Keratinocyte (primary cell): ENCODE measurements around the gene MON1A. TPM values are rescaled to one million over a fixed set of nuclear protein-coding genes. Genes with fewer than 3 reads are reported as not detected.

Source experiments
- DNase-seq: peaks from one replicate; pipeline ENCODE4 v3.0.0-alpha.2; 2011; ENCODE audit warnings: low read depth, missing footprints, low spot score
- FAIRE-seq: peaks from 2 replicates; lab custom pipeline; 2011; peaks lifted over from hg19 to GRCh38; lab: Jason Lieb, UNC
- H2AFZ ChIP-seq: 2 replicates; pipeline ENCODE4 v1.6.0; 2012; ENCODE audit warnings: low read length, control low read depth, inconsistent platforms; ENCODE audit not compliant: control insufficient read depth
- H3K27ac ChIP-seq: 2 replicates; pipeline ENCODE4 v1.5.1; 2011; ENCODE audit warnings: low read length; ENCODE audit not compliant: control insufficient read depth, insufficient read depth
- H3K27me3 ChIP-seq: 3 replicates; pipeline ENCODE4 v1.6.0; 2011; ENCODE audit warnings: low read length; ENCODE audit not compliant: control insufficient read depth, insufficient read depth; ENCODE audit errors: extremely low read depth
- H3K36me3 ChIP-seq, 2 experiments: 2 replicates in 1 of 2; 3 replicates in 1 of 2; pipeline ENCODE4 v1.5.1; 2011; ENCODE audit warnings: low read length in 2 of 2, mild to moderate bottlenecking in 1 of 2; ENCODE audit not compliant: control insufficient read depth in 2 of 2, insufficient read depth in 2 of 2; ENCODE audit errors: extremely low read depth in 1 of 2
- H3K4me1 ChIP-seq: 3 replicates; pipeline ENCODE4 v1.5.1; 2011; ENCODE audit warnings: low read length; ENCODE audit not compliant: control insufficient read depth, insufficient read depth; ENCODE audit errors: extremely low read depth
- H3K4me2 ChIP-seq: 3 replicates; pipeline ENCODE4 v1.6.0; 2011; ENCODE audit warnings: low read depth, low read length; ENCODE audit not compliant: control insufficient read depth, insufficient read depth; ENCODE audit errors: extremely low read depth
- H3K4me3 ChIP-seq, 3 experiments: fragments of 200-600 bp in 1 of 3; sonication (generic) in 1 of 3; 2 replicates in 2 of 3; 3 replicates in 1 of 3; pipeline ENCODE4 v1.5.1; 2011 to 2016; ENCODE audit warnings: low read length in 3 of 3, mild to moderate bottlenecking in 3 of 3, control low read depth in 2 of 3, inconsistent platforms in 1 of 3, low read depth in 1 of 3, mixed read lengths in 1 of 3, mixed run types in 1 of 3, moderate library complexity in 1 of 3; ENCODE audit not compliant: control insufficient read depth in 2 of 3, insufficient read depth in 2 of 3; ENCODE audit errors: extremely low read depth in 1 of 3
- H3K79me2 ChIP-seq: 2 replicates; pipeline ENCODE4 v1.6.0; 2012; ENCODE audit warnings: low read length; ENCODE audit not compliant: control insufficient read depth, insufficient read depth
- H3K9ac ChIP-seq: 3 replicates; pipeline ENCODE4 v1.6.0; 2011; ENCODE audit warnings: low read length; ENCODE audit not compliant: control insufficient read depth, insufficient read depth; ENCODE audit errors: extremely low read depth
- H3K9me1 ChIP-seq: 3 replicates; pipeline ENCODE4 v1.6.0; 2011; ENCODE audit warnings: low read length; ENCODE audit not compliant: control insufficient read depth, insufficient read depth; ENCODE audit errors: extremely low read depth
- H3K9me3 ChIP-seq: 2 replicates; pipeline ENCODE4 v1.5.1; 2012; ENCODE audit warnings: low read depth, low read length; ENCODE audit not compliant: control insufficient read depth
- H4K20me1 ChIP-seq: 3 replicates; pipeline ENCODE4 v1.6.0; 2011; ENCODE audit warnings: low read length; ENCODE audit not compliant: control insufficient read depth, insufficient read depth; ENCODE audit errors: extremely low read depth
- CTCF ChIP-seq, 3 experiments: IDR thresholded peaks in 1 of 3; conservative IDR thresholded peaks in 1 of 3; optimal IDR thresholded peaks in 1 of 3; 2 replicates in 2 of 3; 3 replicates in 1 of 3; pipeline versions ENCODE3 to v1.5.1; 2011; ENCODE audit warnings: low read length in 3 of 3, mild to moderate bottlenecking in 3 of 3, moderate library complexity in 2 of 3, control low read depth in 1 of 3, inconsistent platforms in 1 of 3; ENCODE audit not compliant: insufficient read depth in 2 of 3; ENCODE audit errors: extremely low read depth in 1 of 3
- EZH2 ChIP-seq: IDR thresholded peaks from one replicate; pipeline ENCODE4 v1.6.1; 2012; ENCODE audit warnings: inconsistent platforms, mild to moderate bottlenecking, low read length, moderate library complexity
- dilution Hi-C: fragments of 300-500 bp; cut with MboI; formaldehyde crosslinking; loops from one replicate; pipeline ENCODE4 v1.7.0; 2020; ENCODE audit warnings: low sequenced_read_pairs; ENCODE audit not compliant: extremely low pct_ligation_motif_present
- polyA plus RNA-seq, 5 experiments: library from polyadenylated mRNA; depleted of rRNA in 3 of 5; stranded (reverse) in 3 of 5; stranded (forward) in 1 of 5; unstranded in 1 of 5; fragments of >200 nt; gene quantifications; 1 replicate in 1 of 5; 2 replicates in 3 of 5; 3 replicates in 1 of 5; pipeline versions ENCODE4 v1.2.1 to v1.2.3, GENCODE V29; 2011 to 2012; ENCODE audit warnings: missing spikeins in 2 of 5, low read depth in 1 of 5, low replicate concordance in 1 of 5

Gene MON1A
- polyA plus RNA-seq, 1 donor (not counting 4 experiments of a cell fraction or from before 2014, with no cell fraction given): 10.7 TPM

- Histone ChIP-seq H3K9me1 (no peaks in the 10 kb centered on the region), H4K20me1 (peaks cover 6% of the 10 kb centered on the region), H2AFZ (no peak overlapping the region), H3K4me2 (no peak overlapping the region), H3K79me2 (peaks cover 86% of the 10 kb centered on the region), H3K4me3 (no peak overlapping the region), H3K36me3 (no peaks in the 10 kb centered on the region), H3K27ac (no peak overlapping the region), H3K9ac (no peak overlapping the region), H3K27me3 (no peaks in the 10 kb centered on the region), H3K9me3 (no peaks in the 10 kb centered on the region), H3K4me1 (no peaks in the 10 kb centered on the region)
- dilution Hi-C loops: loop anchor here (25.0 kb wide), 1 partner anchor 93 kb away; the partner anchor contains the start of genes CAMKV and TRAIP
- no peak for FAIRE-seq
- DNase-seq: no peak
- TF ChIP-seq CTCF (optimal IDR thresholded peaks at IDR 0.05 in 1 of 3, IDR thresholded peaks at IDR 0.05 in 1 of 3, conservative IDR thresholded peaks at IDR 0.05 in 1 of 3; ENCODE audit: extremely low read depth in 1 of 3, insufficient read depth in 2 of 3, low read length in 3 of 3) (no peak), EZH2 (no peak)
Observed at GRCh38 chr3:49955636-49956035, 26.0 kb upstream of the MON1A start.

GRCh38 chr3:49952924-49953323 is 23.3 kb upstream of the MON1A start:
- TF ChIP-seq EZH2 (no peak), CTCF (optimal IDR thresholded peaks at IDR 0.05 in 1 of 3, IDR thresholded peaks at IDR 0.05 in 1 of 3, conservative IDR thresholded peaks at IDR 0.05 in 1 of 3; ENCODE audit: extremely low read depth in 1 of 3, insufficient read depth in 2 of 3, low read length in 3 of 3) (no peak)
- dilution Hi-C loops: loop anchor here (25.0 kb wide), 1 partner anchor 91 kb away; the partner anchor contains the start of genes CAMKV and TRAIP
- Histone ChIP-seq H3K4me2 (no peak overlapping the region), H2AFZ (no peak overlapping the region), H3K9me3 (no peaks in the 10 kb centered on the region), H3K27ac (no peak overlapping the region), H3K9me1 (no peaks in the 10 kb centered on the region), H3K27me3 (no peaks in the 10 kb centered on the region), H4K20me1 (peaks cover 8% of the 10 kb centered on the region), H3K9ac (no peak overlapping the region), H3K4me3 (no peak overlapping the region), H3K79me2 (peaks cover 93% of the 10 kb centered on the region), H3K4me1 (peaks cover 5% of the 10 kb centered on the region), H3K36me3 (no peaks in the 10 kb centered on the region)
- FAIRE-seq (no peak), DNase-seq (no peak)
